PC-3 (cell line): ENCODE data around the gene SMIM5.

ENCODE experiments used
- CTCF ChIP-seq: fragments of 300-600 bp; sonication (generic); conservative IDR thresholded peaks from 2 replicates; pipeline ENCODE4 v1.5.1; 2017; ENCODE audit warnings: antibody characterized with exemption, low read depth, mild to moderate bottlenecking, low read length
- EZH2 ChIP-seq: fragments of 300-600 bp; sonication (generic); IDR thresholded peaks from one replicate; pipeline ENCODE4 v1.6.1; 2017; ENCODE audit warnings: antibody characterized with exemption, mild to moderate bottlenecking, low read length; ENCODE audit not compliant: unreplicated experiment
- EZH2phosphoT487 ChIP-seq: fragments of 300-600 bp; sonication (generic); IDR thresholded peaks from 2 replicates; pipeline ENCODE4 v1.6.1; 2018; ENCODE audit warnings: mild to moderate bottlenecking, antibody characterized with exemption, low read length, borderline replicate concordance

- TF ChIP-seq CTCF (no peak), EZH2 (no peak), EZH2phosphoT487 (no peak)
Observed at GRCh38 chr17:75658237-75658636, 25.0 kb downstream of the SMIM5 start.
